Neural progenitor cell (in vitro differentiated cells): ENCODE results near the gene C4BPA. TPM values are rescaled to one million over a fixed set of nuclear protein-coding genes. Genes with fewer than 3 reads are reported as not detected.

Source experiments
- DNase-seq: peaks from one replicate; pipeline ENCODE4 v3.0.0-alpha.2; 2016; ENCODE audit warnings: low spot score
- H2AFZ ChIP-seq: fragments of 200-600 bp; sonication (generic); replicated peaks from 2 replicates; pipeline ENCODE4 v1.6.1; 2016; ENCODE audit warnings: antibody characterized with exemption
- H3F3A ChIP-seq: fragments of 200-600 bp; sonication (generic); 2 replicates; pipeline ENCODE4 v1.6.1; 2016; ENCODE audit warnings: antibody characterized with exemption, low read depth
- H3K27ac ChIP-seq: fragments of 200-600 bp; sonication (generic); 2 replicates; pipeline ENCODE4 v1.5.1; 2016; ENCODE audit warnings: mild to moderate bottlenecking
- H3K27me3 ChIP-seq: fragments of 200-600 bp; sonication (generic); 2 replicates; pipeline ENCODE4 v1.6.1; 2016; ENCODE audit warnings: mild to moderate bottlenecking, moderate library complexity
- H3K36me3 ChIP-seq: fragments of 200-600 bp; sonication (generic); 2 replicates; pipeline ENCODE4 v1.5.1; 2016
- H3K4me1 ChIP-seq: fragments of 200-600 bp; sonication (generic); 2 replicates; pipeline ENCODE4 v1.6.1; 2016; ENCODE audit warnings: mixed run types
- H3K4me2 ChIP-seq: fragments of 200-600 bp; sonication (generic); 2 replicates; pipeline ENCODE4 v1.6.1; 2016
- H3K4me3 ChIP-seq: fragments of 200-600 bp; sonication (generic); 2 replicates; pipeline ENCODE4 v1.5.1; 2016
- H3K79me2 ChIP-seq: fragments of 200-600 bp; sonication (generic); 2 replicates; pipeline ENCODE4 v1.6.1; 2016; ENCODE audit warnings: low read depth
- H3K9ac ChIP-seq: fragments of 200-600 bp; sonication (generic); 2 replicates; pipeline ENCODE4 v1.6.1; 2016
- H3K9me3 ChIP-seq: fragments of 200-600 bp; sonication (generic); 2 replicates; pipeline ENCODE4 v1.5.1; 2016; ENCODE audit warnings: low read depth
- H4K20me1 ChIP-seq: fragments of 200-600 bp; sonication (generic); 2 replicates; pipeline ENCODE4 v1.6.1; 2016; ENCODE audit warnings: low read depth
- H3K27ac Mint-ChIP-seq: 3 replicates; pipeline ENCODE4 v1.8.0; 2021; ENCODE audit warnings: mixed read lengths
- H3K27me3 Mint-ChIP-seq: 2 replicates; pipeline ENCODE4 v1.8.0; 2022; ENCODE audit warnings: low read depth, mild to moderate bottlenecking, inconsistent platforms, moderate library complexity, mixed read lengths; ENCODE audit not compliant: insufficient read depth
- H3K36me3 Mint-ChIP-seq: 3 replicates; pipeline ENCODE4 v1.8.0; 2021; ENCODE audit warnings: mixed read lengths
- H3K4me1 Mint-ChIP-seq: 3 replicates; pipeline ENCODE4 v1.8.0; 2021; ENCODE audit warnings: mixed read lengths
- H3K4me3 Mint-ChIP-seq: 3 replicates; pipeline ENCODE4 v1.8.0; 2021; ENCODE audit warnings: mild to moderate bottlenecking, moderate library complexity, mixed read lengths
- H3K9me3 Mint-ChIP-seq: 3 replicates; pipeline ENCODE4 v1.8.0; 2020; ENCODE audit warnings: mixed read lengths
- EZH2 ChIP-seq: fragments of 200-600 bp; sonication (generic); IDR thresholded peaks from 2 replicates; pipeline ENCODE4 v1.6.1; 2017; ENCODE audit warnings: antibody characterized with exemption, mild to moderate bottlenecking, moderate library complexity
- EZH2phosphoT487 ChIP-seq: fragments of 200-600 bp; sonication (generic); IDR thresholded peaks from 2 replicates; pipeline ENCODE4 v1.6.1; 2017; ENCODE audit warnings: antibody characterized with exemption
- total RNA-seq: library from RNA; depleted of rRNA; stranded (reverse); fragments of >200 nt; gene quantifications from 2 replicates; pipeline ENCODE4 v1.2.3, GENCODE V29; 2015; ENCODE audit warnings: low replicate concordance
- TF ChIP-seq, protein P1 (sequence below): fragments of 200-600 bp; sonication (generic); IDR thresholded peaks from 2 replicates; pipeline ENCODE4 v1.5.1; 2017; ENCODE audit warnings: antibody characterized with exemption, mild to moderate bottlenecking

The C4BPA gene
- total RNA-seq, 1 donor from 2014 or later, result not detected

DNA sequence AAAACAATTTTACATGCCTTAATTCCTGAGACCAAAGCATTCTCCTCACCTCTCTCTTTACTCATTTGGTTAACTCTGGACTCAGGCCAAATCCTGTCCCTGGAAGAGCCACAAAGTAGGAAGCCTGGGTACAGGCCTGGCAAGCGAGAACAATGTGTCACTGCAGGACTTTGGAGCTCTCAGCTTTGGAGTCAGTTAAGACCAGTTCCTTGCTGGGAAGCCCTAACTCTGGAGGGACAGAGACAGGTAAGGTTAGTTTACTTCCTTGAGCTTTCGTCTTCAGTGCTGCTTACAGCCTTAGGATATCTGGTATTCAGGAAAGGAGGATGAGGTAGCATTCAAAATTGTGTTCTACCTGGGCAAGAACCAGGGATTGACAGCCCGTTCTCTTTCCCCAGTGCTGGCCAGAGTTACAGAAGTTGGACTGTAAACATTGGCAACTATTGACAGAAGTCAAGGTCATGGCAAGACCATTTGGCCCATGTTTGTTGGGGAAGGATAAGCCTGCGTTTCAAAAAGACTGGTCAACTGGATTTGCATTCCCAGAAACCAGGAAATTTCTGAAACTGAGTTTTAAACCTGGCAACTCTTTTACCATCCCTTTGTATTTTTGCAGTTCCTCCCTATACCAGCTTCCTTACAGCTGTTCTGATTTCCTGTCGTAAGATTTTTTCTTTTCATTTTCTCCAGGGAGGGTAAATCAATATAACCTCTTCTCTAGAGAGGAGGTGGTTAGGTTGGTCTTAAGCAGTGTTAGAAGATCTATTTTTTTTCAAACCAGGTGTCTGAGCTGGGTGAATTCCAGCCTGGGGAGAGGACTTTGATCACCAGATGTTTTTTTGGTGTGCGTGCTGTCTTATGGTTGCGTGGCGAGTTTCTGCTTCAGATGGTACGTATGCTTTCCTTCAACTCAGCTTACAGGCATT, 15.1 kb upstream of the C4BPA start, which contains the start of gene C4BPB:
Gene C4BPB (plus strand): TSS at position 160 of the 926 bp plus-strand sequence. CDS start 672 bp downstream, at position 832.
- Histone ChIP-seq H4K20me1 (no peaks in the 10 kb centered on the region), H3K79me2 (no peaks in the 10 kb centered on the region), H3K4me1 (no peaks in the 10 kb centered on the region), H3K36me3 (no peaks in the 10 kb centered on the region), H3K27ac (no peak within 1 kb of the TSS), H3K4me2 (no peak within 1 kb of the TSS), H3F3A (no peaks in the 10 kb centered on the region), H3K4me3 (no peak within 1 kb of the TSS), H2AFZ (no peak within 1 kb of the TSS), H3K9me3 (no peaks in the 10 kb centered on the region), H3K27me3 (no peaks in the 10 kb centered on the region), H3K9ac (no peak within 1 kb of the TSS)
- peak; percentile 9 for DNase-seq
- Mint-ChIP-seq H3K27ac (no peak within 1 kb of the TSS), H3K9me3 (no peaks in the 10 kb centered on the region), H3K27me3 (no peaks in the 10 kb centered on the region), H3K4me3 (no peak within 1 kb of the TSS), H3K4me1 (peaks cover 2% of the 10 kb centered on the region), H3K36me3 (no peaks in the 10 kb centered on the region)
- TF ChIP-seq EZH2phosphoT487 (no peak), EZH2 (no peak)

DNA sequence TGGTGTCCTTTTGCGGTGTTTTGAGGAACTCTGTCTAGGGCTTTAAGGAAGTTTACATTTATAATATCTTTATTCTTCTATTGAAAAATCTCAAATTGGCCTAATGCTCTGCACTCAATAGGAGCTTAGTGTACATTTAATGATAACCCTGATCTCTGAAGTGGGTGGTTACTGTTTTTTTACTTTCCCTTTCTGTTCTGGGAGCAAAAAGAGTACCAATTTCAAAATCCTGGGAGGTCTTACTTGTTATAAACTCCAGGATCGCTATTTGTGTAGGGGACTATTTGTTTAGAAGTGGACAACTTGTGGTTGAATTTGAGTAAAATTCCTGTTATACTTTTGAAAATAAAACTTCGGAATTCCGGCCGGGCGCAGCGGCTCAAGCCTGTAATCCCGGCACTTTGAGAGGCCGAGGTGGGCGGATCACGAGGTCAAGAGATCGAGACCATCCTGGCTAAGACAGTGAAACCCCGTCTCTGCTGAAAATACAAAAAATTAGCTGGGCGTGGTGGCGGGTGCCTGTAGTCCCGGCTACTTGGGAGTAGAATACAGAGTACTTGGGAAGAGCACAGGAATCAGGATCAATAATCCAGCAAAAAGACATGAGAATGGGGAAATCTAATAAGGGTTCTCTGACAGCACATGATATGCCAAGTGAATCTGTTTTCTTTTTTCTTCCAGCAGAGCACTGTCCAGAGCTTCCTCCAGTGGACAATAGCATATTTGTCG, 14.2 kb upstream of the C4BPA start:
- Histone ChIP-seq H3K9ac (no peak overlapping the region), H3K4me2 (no peak overlapping the region), H3K36me3 (no peaks in the 10 kb centered on the region), H3K9me3 (no peaks in the 10 kb centered on the region), H3K4me1 (no peaks in the 10 kb centered on the region), H4K20me1 (no peaks in the 10 kb centered on the region), H3K27me3 (no peaks in the 10 kb centered on the region), H3K4me3 (no peak overlapping the region), H3F3A (no peaks in the 10 kb centered on the region), H2AFZ (no peak overlapping the region), H3K27ac (no peak overlapping the region), H3K79me2 (no peaks in the 10 kb centered on the region)
- TF ChIP-seq EZH2, result no peak
- TF ChIP-seq EZH2phosphoT487, result no peak
- TF ChIP-seq, protein P1, sequence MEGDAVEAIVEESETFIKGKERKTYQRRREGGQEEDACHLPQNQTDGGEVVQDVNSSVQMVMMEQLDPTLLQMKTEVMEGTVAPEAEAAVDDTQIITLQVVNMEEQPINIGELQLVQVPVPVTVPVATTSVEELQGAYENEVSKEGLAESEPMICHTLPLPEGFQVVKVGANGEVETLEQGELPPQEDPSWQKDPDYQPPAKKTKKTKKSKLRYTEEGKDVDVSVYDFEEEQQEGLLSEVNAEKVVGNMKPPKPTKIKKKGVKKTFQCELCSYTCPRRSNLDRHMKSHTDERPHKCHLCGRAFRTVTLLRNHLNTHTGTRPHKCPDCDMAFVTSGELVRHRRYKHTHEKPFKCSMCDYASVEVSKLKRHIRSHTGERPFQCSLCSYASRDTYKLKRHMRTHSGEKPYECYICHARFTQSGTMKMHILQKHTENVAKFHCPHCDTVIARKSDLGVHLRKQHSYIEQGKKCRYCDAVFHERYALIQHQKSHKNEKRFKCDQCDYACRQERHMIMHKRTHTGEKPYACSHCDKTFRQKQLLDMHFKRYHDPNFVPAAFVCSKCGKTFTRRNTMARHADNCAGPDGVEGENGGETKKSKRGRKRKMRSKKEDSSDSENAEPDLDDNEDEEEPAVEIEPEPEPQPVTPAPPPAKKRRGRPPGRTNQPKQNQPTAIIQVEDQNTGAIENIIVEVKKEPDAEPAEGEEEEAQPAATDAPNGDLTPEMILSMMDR, result no peak
- Mint-ChIP-seq H3K27me3 (no peaks in the 10 kb centered on the region), H3K4me3 (no peak overlapping the region), H3K27ac (no peak overlapping the region), H3K9me3 (no peaks in the 10 kb centered on the region), H3K4me1 (no peaks in the 10 kb centered on the region), H3K36me3 (no peaks in the 10 kb centered on the region)
- no peak for DNase-seq

DNA sequence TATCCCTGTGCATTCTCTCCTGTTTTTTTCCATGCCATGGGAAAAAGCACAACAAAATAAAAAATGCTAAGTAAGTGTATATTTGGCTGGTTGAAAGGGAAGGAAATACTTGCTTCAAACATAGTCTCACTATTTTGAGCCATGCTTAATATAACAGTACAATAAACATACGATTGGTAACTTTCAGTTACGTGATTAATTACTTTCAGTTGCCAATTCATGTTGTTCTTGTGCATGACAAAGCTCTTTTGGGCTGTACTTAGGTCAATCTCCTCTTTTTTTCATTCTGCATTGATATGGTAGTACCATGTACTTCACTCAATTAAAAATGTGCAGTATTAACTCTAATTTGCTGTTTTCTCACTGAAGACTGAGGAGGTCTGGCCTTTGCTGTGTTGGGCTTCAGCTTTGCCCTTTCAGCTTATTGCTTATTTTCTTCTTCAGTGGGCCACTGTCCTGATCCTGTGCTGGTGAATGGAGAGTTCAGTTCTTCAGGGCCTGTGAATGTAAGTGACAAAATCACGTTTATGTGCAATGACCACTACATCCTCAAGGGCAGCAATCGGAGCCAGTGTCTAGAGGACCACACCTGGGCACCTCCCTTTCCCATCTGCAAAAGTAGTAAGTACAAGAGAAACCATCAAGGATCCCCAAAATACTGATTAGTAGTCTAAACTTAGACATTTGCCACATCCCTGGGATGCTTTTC, 12.7 kb upstream of the C4BPA start:
- Mint-ChIP-seq H3K4me3 (no peak overlapping the region), H3K36me3 (no peaks in the 10 kb centered on the region), H3K9me3 (no peaks in the 10 kb centered on the region), H3K27ac (no peak overlapping the region), H3K4me1 (no peaks in the 10 kb centered on the region), H3K27me3 (no peaks in the 10 kb centered on the region)
- no peak for TF ChIP-seq EZH2
- TF ChIP-seq EZH2phosphoT487, result no peak
- TF ChIP-seq, protein P1, result no peak
- Histone ChIP-seq H3K4me1 (no peaks in the 10 kb centered on the region), H3K79me2 (no peaks in the 10 kb centered on the region), H3K36me3 (no peaks in the 10 kb centered on the region), H3K9me3 (no peaks in the 10 kb centered on the region), H3F3A (no peaks in the 10 kb centered on the region), H3K4me3 (no peak overlapping the region), H3K4me2 (no peak overlapping the region), H3K27me3 (no peaks in the 10 kb centered on the region), H3K27ac (no peak overlapping the region), H3K9ac (no peak overlapping the region), H4K20me1 (no peaks in the 10 kb centered on the region), H2AFZ (no peak overlapping the region)
- DNase-seq, result no peak
